ENCODE measurements around the gene MAB21L4.

The MAB21L4 gene

GRCh38 chr2:240892925-240893324 lies 3.0 kb downstream of the MAB21L4 start:
- no peak for DNase-seq

GRCh38 chr2:240892356-240892755 lies 3.6 kb downstream of the MAB21L4 start:
- no peak for DNase-seq

GRCh38 chr2:240891492-240892340 lies 4.2 kb downstream of the MAB21L4 start:
- DNase-seq, result no peak

GRCh38 chr2:240890691-240891090 lies 5.3 kb downstream of the MAB21L4 start:
- DNase-seq, result no peak

GRCh38 chr2:240889601-240890560 lies 6.1 kb downstream of the MAB21L4 start:
- no peak for DNase-seq

GRCh38 chr2:240888890-240889573 lies 6.9 kb downstream of the MAB21L4 start:
- no peak for DNase-seq

- DNase-seq, result no peak
Observed at GRCh38 chr2:240888130-240888889, 7.6 kb downstream of the MAB21L4 start.

DNA sequence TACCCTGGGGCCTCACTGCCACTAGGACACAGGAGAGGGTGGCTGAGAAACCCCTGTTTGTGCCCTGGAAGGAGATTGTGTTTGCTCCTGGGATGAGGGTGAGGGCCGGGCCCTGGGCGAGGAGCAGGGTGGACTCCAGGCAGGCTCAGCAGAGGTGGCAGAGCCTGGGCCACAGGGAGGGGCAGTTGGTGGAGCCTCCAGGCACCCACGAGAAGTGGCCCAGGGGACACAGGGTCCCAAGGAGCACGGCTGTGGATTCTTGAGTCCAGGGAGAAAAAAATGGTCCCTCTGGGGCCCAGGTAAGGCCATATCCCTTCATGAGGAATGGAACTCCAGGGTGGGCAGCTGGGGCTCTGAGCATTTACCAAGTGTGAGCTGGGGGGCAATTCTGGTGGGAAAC lies 8.3 kb downstream of the MAB21L4 start:
- DNase-seq, result no peak

DNA sequence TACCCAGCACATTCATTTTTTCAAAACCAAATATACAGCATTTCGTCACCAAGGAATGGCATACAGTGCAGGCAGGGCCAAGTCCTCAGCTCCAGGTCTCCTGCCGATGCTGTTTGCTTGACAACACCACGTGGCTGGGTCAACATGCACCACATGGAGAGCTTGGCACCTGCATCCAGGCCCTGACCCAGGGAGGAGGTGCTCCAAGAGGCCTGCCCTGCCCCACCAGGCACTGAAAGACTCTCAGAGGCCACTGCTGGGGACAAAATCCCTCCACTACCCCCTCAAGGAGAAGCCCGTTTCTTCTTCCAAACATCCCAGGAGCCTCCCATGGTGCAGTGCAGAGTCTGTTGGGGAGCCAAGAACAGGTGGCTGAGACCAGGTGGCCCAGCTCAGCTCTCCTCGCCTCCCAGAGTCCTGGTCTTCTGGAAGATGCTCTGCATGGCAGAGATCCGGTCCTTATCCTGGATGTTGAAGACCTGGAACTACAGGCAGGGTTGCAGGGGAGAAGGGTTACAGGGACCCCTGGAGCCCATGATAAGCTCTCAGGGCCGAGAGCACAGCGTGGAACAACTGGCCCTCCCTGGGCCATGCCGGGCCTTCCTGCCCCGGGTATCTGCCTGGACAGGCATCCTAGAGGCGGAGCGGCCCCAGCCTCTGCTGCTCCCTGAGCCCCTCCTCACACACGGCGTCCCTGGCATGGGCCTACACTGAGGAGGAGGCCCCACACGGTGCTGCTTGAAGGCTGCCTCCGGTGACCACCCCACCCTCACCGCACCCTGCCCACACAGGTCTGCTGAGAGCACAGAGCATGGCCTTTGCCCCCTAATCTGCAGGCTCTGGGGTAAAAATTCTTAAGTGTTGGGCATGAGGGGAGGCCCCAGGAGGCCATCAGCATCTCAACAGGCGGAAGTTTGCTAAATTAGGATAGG lies 9.0 kb downstream of the MAB21L4 start:
- no peak for DNase-seq

DNA sequence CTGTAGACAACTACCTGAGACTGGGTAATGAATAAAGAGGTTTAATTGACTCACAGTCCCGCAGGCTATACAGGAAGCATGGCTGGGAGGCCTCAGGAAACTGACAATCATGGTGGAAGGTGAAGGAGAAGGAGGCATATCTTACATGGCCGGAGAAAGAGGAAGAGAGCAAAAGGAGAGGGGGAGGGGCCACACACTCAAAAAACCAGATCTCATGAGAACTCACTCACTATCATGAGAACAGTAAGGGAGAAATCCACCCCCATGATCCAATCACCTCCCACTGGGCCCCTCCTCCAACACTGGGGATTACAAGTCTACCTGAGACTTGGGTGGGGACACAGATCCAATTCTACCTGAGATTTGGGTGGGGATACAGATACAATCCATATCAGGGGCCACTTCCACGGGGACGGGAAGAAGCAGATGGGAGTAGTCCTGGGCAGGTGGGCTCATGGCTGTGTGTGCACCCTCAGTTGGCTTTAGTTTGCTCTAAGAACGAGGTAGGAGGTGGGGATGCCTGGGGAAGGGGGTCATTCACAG lies 9.9 kb downstream of the MAB21L4 start:
- DNase-seq, result no peak

DNA sequence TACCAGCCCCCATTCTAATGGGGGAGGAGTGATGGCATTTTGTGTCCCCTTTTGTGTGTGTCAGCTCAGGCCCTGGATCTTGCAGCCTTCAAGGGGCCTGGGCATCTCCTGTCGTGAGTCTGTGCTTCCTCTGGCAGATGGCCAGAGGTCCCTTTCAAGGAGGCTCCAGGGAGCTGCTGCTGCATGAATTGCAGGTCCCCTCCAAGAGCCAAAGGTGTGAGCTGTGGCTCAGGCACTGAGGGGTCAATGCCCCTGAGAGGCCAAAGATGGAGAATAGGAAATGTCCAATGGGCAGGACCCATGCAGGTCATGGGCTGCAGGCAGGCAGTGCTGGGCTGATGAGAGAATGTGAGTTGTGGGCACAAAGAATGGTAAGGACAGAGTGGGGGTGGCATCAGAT lies 10.4 kb downstream of the MAB21L4 start:
- no peak for DNase-seq

- DNase-seq, result no peak
Observed at GRCh38 chr2:240884745-240885144, 11.2 kb downstream of the MAB21L4 start.

GRCh38 chr2:240884221-240884620 lies 11.7 kb downstream of the MAB21L4 start:
- DNase-seq, result no peak

DNA sequence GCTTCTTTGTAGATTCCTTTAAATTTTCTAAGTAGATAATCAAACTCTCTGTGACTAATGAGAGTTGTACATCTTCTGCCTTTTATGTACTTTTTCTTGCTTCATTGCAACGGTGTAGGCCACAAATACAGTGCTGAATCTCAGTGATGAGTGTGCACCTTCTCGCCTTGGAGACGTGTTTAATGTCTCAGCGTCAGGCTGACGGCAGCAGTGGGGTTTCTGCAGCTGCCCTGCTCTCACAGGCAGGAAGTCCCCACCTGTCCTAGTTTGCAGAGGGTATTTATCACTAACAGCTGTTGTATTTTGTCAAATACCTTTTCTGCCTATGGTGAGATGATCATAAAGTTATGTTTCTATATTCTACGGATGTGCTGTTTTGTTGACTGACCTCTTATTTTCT lies 14.0 kb downstream of the MAB21L4 start:
- DNase-seq, result no peak

DNA sequence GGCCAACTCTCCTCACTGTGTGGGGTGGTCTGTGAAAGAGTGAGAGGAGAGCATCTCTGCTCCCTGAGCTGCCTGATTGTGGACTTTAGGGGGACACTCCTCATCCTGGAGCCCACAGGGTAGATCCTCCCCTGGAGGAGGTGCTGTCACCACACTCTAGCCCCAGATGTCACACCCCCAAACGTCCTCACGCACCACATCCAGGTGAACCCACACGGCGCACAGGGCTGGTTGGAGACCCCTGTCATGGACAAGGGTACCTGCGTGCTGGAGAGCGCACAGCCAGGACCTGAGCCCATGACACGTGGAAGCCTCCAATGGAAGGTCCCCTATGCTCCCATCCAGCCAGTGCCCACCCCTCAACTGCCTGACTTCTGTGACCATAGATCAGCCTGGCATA lies 16.9 kb downstream of the MAB21L4 start:
- no peak for DNase-seq

- DNase-seq, result no peak
Observed at GRCh38 chr2:240878341-240878936, 17.5 kb downstream of the MAB21L4 start.

DNA sequence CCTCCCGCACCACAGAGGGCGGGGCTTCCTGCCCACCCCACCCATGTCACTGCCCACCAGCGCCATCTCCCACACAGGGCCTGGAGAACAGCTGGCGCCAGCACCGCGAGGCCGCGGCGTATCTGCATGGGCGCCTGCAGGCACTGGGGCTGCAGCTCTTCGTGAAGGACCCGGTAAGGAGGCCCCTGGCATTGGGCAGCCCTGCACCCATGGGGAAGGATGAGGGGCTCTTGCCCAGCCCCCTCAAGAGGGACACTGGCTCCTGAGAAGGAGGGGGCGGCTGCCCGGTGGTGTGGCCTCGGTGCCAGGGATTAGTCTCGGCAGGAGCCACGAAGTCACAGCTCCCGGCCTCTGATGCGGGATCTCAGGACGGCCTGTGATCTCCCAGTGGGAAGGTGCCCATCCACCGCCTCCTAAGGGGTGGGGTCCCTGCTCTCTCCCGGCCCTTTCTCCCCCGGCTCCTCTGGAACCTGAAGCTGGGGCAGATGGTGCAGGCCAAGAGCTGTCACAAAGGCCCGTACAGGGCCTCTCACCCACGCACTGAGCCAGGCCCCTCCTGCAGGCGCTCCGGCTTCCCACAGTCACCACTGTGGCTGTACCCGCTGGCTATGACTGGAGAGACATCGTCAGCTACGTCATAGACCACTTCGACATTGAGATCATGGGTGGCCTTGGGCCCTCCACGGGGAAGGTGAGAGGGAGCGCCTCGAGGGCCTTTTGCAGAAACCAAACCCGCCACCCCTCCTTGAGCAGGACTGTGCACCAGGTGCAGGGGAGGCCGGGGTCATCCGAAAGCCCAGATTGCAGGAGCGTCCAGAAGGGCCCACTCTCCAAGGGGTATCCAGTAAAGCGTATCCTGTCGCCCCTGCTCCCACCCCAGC lies 18.3 kb downstream of the MAB21L4 start:
- DNase-seq, result no peak

DNA sequence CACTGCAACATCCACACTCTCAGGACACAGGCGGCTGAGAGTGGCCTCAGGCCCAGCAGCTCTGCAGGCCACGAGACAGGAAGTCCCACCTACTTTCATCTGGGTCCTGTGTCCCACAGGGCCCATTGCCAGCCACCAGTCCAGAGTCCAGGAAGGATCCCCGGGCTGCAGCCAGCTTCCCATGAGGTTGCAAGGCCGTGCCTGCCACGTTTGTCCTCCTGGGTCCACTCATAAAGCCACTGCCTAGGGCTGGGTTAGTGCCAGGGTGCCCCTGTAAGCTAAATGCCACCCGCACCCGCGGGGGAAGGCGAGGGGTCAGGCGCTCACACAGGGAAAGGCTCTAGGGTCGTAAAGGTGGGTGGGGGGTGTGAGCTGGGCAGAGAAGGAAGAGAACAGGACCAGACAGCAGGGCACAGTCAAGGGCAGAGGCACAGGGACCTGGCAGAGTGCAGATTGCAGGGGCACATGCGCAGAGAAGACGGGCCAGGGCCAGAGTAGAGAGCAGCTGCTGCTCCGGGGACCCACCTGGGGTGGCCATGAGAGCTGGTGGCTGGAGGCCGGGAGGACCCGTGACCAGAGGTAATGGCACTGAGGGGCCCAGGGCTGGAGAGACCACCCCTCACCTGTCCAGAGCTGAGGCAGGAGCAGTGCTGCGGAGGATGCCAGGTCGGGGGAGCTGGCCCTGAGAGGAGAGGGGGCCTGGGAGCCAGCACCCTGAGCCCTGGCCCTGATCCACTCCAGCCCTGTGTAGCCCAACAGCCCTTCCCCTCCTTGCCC lies 19.3 kb downstream of the MAB21L4 start:
- DNase-seq, result no peak

DNA sequence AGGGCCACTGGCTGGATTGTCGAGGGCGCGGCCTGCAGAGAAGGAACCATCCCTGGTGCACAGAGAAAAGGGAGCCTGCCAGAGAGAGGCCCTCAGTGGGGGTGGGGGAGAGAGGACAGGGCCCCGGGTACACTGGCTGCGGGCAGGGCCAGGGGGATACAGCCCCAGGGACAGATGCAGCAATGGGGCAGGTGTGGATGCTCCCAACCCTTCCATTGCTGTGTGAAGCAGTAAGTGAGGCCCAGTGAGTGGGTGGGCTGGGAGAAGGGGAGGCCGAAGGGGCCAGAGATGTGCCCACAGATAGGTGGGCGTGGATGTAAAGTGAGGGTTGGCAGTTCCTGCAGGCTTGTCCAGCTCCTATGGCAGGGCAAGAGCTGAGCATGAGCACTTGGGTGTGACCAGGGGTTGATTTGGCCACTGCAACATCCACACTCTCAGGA lies 19.9 kb downstream of the MAB21L4 start:
- DNase-seq, result no peak
